Stimulated activated CD4-positive, alpha-beta T cell treated with anti-CD3 and anti-CD28 coated beads, TNF-alpha, amount 100 ng/mL, for 1 hour (primary cell): ENCODE data around the gene GRAMD1B.
A peak's percentile ranks its signal among the peaks of the same experiment; 100 is the strongest.

Experiments used
- DNase-seq, 3 donors: peaks; one replicate each; pipeline ENCODE4 v3.0.0-alpha.2; 2020; ENCODE audit warnings: low read depth in 3 of 3, low spot score in 1 of 3

GRAMD1B gene

GRCh38 chr11:123429913-123430720 is at the start of gene GRAMD1B:
Gene GRAMD1B, plus strand, starts transcription at chr11:123430269. Its CDS starts 524 bp downstream, at chr11:123430793.
- peak; percentile 43 to 59 (median 50) for DNase-seq

GRCh38 chr11:123381149-123381548 is 48.9 kb upstream of the GRAMD1B start:
- DNase-seq: no peak

GRCh38 chr11:123381817-123382554 is 48.1 kb upstream of the GRAMD1B start:
- no peak for DNase-seq

DNA sequence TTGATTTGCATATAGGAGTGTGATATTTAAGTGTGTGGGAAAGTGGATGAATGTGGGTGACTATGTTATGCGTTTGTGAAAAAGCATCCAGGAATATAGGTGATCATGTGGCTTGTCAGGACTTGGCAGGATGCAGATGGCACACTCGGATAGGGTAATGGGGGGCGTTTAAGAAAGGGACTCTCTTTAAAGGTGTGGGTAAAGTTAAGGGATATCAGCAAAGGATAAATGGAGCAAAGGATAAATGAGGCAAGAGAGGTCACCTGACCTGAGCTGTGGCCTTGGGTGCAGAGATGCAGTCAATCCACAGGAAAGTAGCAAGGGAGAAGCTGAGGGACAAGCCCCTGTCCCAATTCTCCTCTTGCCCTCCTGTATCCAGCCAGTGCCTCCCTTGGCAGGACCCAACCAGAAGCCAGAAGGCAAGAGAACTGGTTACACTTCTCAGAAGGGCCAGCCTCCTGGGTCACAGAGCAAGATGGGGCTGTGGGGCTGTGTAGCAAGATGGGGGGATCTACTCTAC is 47.5 kb upstream of the GRAMD1B start:
- DNase-seq: no peak

DNA sequence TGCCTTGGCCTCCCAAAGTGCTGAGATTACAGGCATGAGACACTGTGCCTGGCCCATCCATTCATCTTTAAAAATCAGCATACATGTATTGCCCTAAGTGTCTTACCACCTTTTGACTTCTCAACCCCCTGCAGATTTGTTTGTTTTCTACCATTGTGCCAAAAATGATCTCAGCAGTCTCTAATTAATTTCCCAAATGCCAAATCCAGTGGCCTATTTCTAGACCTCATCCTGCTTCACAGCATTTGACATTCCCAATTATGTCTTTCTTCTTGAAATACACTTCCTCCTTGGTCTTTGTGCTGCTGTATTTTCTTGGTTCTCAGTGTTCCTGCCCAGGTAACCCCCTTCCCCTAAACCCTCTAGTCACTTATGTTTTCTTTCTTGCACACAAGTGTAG is 46.0 kb upstream of the GRAMD1B start:
- no peak for DNase-seq

GRCh38 chr11:123386796-123387510 is 43.1 kb upstream of the GRAMD1B start:
- DNase-seq: no peak

GRCh38 chr11:123388640-123389039 is 41.4 kb upstream of the GRAMD1B start:
- DNase-seq: no peak

DNA sequence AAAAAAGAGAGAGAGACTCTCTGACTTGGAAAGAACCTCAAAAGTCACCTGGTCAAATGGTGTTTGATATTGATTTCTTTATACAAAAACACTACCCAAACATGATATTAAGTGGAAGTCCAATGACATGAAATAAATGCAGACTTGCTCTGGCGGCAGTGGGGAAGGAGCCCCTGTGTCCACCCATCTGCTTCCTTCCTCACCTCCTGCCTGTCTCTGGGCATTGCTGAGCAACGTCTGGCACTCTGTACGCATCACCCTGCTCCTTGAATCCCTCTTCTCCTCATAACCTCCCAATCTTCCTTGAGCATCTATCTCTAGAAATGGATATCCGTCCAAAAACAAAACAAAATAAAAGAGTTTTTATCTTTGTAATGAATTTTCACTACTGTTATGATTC is 39.9 kb upstream of the GRAMD1B start:
- no peak for DNase-seq

DNA sequence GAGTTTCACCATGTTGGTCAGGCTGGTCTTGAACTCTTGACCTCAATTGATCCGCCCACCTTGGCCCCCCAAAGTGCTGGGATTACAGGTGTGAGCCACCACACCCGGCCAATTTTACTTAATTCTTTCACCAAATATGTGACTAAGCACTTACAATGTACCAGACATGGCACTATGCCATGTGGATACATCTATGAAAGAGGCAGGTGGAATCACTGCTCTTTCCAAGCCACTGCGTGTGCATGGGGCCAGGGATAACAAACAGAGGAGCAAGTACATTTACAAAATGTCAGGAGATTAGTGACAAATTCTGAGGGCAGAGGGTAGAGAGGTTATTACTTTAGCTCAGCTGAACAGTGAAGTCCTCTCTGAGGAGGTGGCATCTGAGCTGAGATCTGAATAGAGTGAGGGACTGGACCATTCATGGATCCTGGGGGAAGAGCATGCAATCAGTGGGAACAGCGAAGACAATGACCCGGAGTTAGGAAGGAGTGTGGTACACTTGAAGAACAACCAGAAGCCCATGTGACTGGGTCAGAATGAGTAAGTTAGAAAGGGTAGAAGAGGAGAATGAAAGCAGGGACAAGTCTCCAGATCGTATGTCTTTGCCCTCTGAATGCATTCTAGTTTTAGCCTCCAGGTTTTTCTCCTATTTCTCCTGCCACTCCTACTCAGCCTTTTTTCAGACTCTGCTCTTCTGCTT is 38.3 kb upstream of the GRAMD1B start:
- no peak for DNase-seq

DNA sequence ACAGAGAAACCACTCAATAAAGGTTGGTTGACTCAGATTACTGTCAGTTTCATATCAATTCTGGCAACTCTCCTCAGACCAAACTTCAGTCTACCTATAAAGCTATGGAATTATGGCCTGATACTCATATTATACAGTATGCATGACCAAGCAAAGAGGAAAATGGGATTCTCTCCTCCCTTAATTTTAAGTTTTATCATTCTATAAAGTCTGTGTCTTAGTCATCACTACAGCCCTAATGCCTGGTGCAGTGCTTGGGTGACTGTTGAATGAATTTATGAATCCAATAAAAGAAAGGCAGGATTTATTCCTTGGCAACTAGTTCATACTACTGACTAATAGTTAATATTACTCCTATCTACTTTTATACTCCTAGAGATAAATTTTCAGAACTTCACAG is 37.6 kb upstream of the GRAMD1B start:
- no peak for DNase-seq

DNA sequence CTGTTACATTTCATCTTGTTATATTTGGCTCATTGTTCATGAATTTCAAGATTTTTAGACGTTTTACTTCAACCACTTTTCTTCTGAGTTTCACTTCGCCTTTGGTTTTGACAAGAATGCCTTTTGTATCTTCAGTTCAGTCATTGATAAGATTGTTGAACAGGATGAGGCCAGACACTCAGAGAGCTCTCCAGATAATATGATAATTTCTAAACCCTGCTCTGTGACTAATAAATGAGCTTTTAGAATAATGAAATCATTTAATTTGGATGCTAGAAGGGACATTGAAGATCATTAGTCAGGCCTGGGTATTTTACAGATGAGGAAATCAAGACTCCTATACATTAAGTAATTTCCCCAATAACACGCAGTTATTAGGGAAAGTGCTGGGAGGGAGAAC is 37.2 kb upstream of the GRAMD1B start:
- no peak for DNase-seq

DNA sequence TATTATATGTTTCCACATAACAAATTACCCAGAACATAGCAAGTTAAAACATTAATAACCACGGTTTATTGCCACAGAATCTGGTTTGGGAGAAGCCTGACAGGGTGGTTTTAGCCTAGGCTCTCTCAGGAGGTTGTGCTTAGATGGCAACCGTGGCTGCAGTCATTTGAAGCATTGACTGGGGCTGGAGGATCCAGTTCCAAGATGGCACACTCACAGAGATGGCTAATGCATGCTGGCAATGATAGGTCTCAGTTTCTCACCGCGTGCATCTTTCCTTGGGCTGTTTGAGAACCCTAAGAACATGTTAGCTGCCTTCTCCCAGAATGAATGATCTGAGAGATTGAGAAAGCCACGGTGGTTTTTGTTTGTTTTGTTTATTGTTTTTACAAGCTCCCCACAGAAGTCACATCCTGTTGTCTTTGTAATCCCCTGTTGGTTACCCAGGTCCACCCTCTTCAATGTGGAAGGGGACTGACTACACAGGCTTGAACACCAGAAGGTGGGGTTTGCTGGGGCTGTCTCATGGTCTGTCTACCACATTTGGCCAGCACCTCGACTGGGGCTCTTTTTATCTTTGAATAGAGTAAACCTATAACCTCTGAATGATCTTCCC is 36.6 kb upstream of the GRAMD1B start:
- DNase-seq: no peak

DNA sequence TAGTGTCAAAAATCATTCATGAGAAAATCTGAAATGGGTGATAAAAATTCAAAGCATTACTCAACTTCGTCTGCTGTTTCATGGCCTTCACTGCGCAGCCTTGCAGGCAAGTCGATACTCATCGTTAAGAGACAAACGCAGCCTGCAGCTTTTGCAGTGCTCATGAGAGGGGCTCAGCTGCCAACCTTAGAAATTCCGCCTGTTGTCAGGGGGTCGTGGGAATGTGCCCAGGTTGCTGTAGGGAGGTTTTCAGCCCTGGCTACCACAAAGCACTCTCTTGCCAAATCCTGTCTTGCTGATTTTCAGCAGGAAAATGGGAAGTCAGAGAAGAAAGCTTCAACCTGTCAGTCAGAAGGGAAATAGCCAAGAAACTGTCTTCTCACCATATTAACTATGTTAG is 25.4 kb upstream of the GRAMD1B start:
- DNase-seq: no peak

GRCh38 chr11:123405123-123405592 is 24.9 kb upstream of the GRAMD1B start:
- DNase-seq: no peak

DNA sequence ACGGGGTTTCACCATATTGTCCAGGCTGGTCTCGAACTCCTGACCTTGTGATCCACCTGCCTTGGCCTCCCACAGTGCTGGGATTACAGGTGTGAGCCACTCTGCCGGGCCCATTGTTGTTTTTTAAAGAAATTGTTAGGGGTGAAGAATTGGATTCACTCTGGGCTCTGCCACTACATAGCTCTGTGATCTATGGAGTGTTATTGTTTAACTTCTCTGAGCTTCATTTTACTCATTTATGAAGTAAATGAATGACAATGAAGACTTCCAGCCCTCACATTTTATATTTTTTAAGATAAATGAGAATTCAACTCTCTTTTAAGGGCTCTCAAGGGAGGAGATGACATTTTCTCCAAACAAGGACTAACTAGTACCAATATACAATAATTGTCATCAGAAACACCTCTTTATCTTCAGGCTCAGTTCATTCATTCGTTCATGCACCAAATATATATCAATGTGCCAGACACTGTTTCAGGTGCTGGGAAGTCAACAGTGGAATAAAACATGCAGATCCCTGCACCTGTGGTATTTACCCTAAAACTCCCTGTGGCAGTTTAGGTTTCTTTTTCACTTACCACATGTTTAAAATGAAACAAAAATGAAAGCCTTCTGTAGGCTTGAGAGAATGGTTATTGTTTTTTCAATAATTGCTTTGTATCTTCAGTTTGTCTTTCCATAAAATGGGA is 23.5 kb upstream of the GRAMD1B start:
- DNase-seq: no peak

- peak; percentile 18 to 31 (median 24) for DNase-seq
Measured at GRCh38 chr11:123407130-123407995, 22.7 kb upstream of the GRAMD1B start.

GRCh38 chr11:123407996-123408597 is 22.0 kb upstream of the GRAMD1B start:
- no peak for DNase-seq
